Right forelimb (tissue), 1 donor: ENCODE measurements around the gene MCCD1.

ENCODE experiments used
- DNase-seq: peaks from one replicate; pipeline ENCODE4 v3.0.0-alpha.2; 2018

Gene MCCD1

GRCh38 chr6:31573239-31574105 lies 44.7 kb downstream of the MCCD1 start:
- DNase-seq, result no peak

DNA sequence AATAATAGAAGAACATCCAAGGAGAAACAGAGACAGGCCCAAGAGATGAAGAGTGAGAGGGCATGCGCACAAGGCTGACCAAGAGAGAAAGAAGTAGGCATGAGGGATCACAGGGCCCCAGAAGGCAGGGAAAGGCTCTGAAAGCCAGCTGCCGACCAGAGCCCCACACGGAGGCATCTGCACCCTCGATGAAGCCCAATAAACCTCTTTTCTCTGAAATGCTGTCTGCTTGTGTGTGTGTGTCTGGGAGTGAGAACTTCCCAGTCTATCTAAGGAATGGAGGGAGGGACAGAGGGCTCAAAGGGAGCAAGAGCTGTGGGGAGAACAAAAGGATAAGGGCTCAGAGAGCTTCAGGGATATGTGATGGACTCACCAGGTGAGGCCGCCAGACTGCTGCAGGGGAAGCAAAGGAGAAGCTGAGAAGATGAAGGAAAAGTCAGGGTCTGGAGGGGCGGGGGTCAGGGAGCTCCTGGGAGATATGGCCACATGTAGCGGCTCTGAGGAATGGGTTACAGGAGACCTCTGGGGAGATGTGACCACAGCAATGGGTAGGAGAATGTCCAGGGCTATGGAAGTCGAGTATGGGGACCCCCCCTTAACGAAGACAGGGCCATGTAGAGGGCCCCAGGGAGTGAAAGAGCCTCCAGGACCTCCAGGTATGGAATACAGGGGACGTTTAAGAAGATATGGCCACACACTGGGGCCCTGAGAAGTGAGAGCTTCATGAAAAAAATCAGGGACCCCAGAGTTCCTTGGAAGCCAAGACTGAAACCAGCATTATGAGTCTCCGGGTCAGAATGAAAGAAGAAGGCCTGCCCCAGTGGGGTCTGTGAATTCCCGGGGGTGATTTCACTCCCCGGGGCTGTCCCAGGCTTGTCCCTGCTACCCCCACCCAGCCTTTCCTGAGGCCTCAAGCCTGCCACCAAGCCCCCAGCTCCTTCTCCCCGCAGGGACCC lies 45.6 kb downstream of the MCCD1 start:
- no peak for DNase-seq

DNA sequence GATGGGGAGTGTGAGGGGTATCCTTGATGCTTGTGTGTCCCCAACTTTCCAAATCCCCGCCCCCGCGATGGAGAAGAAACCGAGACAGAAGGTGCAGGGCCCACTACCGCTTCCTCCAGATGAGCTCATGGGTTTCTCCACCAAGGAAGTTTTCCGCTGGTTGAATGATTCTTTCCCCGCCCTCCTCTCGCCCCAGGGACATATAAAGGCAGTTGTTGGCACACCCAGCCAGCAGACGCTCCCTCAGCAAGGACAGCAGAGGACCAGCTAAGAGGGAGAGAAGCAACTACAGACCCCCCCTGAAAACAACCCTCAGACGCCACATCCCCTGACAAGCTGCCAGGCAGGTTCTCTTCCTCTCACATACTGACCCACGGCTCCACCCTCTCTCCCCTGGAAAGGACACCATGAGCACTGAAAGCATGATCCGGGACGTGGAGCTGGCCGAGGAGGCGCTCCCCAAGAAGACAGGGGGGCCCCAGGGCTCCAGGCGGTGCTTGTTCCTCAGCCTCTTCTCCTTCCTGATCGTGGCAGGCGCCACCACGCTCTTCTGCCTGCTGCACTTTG lies 46.7 kb downstream of the MCCD1 start, which contains the start of gene TNF:
TSS of gene TNF (plus strand) at position 231 of the 567 bp plus-strand sequence. CDS start at position 408, 177 bp downstream.
- DNase-seq, result no peak

- no peak for DNase-seq
Measured at GRCh38 chr6:31575952-31576685, 47.4 kb downstream of the MCCD1 start.

- no peak for DNase-seq
Measured at GRCh38 chr6:31576897-31577578, 48.3 kb downstream of the MCCD1 start.

- DNase-seq, result no peak
Measured at GRCh38 chr6:31577579-31577966, 48.8 kb downstream of the MCCD1 start.

DNA sequence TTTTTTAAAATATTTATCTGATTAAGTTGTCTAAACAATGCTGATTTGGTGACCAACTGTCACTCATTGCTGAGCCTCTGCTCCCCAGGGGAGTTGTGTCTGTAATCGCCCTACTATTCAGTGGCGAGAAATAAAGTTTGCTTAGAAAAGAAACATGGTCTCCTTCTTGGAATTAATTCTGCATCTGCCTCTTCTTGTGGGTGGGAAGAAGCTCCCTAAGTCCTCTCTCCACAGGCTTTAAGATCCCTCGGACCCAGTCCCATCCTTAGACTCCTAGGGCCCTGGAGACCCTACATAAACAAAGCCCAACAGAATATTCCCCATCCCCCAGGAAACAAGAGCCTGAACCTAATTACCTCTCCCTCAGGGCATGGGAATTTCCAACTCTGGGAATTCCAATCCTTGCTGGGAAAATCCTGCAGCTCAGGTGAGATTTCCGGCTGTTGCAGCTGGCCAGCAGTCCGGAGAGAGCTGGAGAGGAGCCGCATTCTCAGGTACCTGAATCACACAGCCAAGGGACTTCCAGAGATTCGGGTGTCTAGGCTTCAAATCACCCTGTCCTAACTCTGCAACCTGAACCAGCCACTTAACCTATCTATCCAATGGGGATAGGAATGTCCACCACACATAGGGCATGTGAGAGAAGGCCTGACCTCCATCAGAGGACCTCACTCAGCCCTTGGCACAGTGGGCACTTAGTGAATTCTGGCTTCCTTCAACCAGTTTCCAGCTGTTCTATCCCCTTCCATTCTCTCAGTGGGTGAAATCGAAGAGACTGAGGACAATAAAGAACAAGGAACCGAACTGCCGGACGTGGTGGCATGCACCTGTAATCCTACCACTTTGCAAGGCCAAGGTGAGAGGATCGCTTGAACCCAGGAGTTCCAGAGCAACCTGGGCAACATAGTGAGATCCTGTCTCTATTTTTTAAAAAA lies 49.7 kb downstream of the MCCD1 start:
- DNase-seq, result no peak

DNA sequence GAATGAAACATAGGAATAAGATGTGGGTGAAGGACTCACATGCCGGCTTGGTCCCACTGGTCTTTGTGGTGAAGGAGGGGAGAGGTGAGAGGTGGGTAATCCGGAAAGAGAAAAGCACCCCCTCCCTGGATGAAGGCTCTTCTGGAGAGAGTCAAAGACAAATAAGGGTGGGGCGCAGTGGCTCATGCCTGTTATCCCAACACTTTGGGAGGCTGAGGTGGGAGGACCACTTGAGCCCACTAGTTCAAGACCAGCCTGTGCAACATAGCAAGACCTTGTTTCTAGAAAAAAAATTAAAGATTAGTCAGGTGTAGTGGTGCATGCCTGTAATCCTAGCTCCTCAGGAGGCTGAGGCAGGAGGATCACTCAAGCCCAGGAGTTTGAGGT lies 50.4 kb downstream of the MCCD1 start:
- DNase-seq, result no peak
